Esophagus muscularis mucosa (tissue), 4 donors: ENCODE results near the gene QPCTL.

Source experiments
- CTCF ChIP-seq, 3 experiments: fragments of 200-600 bp in 2 of 3; fragments of 450-650 bp in 1 of 3; sonication (generic) in 2 of 3; IDR thresholded peaks; one replicate each; pipeline ENCODE4 v1.5.1; 2017 to 2019; ENCODE audit warnings: antibody characterized with exemption in 3 of 3, mild to moderate bottlenecking in 2 of 3, moderate library complexity in 1 of 3
- EP300 ChIP-seq: sonication (generic); formaldehyde crosslinking; IDR thresholded peaks from one replicate; pipeline ENCODE4 v1.6.1; 2017; ENCODE audit warnings: antibody characterized with exemption
- POLR2A ChIP-seq: fragments of 450-650 bp; IDR thresholded peaks from one replicate; pipeline ENCODE4 v1.6.1; 2017; ENCODE audit warnings: antibody characterized with exemption, moderate library complexity, mild to moderate bottlenecking, low read depth
- POLR2AphosphoS5 ChIP-seq, 2 donors: sonication (generic); formaldehyde crosslinking; IDR thresholded peaks; one replicate each; pipeline ENCODE4 v1.6.1; 2017; ENCODE audit warnings: antibody characterized with exemption in 2 of 2

GRCh38 chr19:45691516-45692186 is 815 bp upstream of the QPCTL start, which contains the start of gene SNRPD2:
- no peak for TF ChIP-seq EP300
- no peak for TF ChIP-seq CTCF (IDR thresholded peaks at IDR 0.05)
- TF ChIP-seq POLR2A = peak; percentile 58
- TF ChIP-seq POLR2AphosphoS5 (IDR thresholded peaks at IDR 0.05) = peak; percentile 96 to 97
